Endothelial cell (in vitro differentiated cells): ENCODE measurements around the gene YIF1B. TPM values are rescaled to one million over a fixed set of nuclear protein-coding genes. Genes with fewer than 3 reads are reported as not detected.

Experiments
- DNase-seq: peaks from one replicate; pipeline ENCODE4 v3.0.0; 2021; ENCODE audit warnings: low spot score
- H3K27ac Mint-ChIP-seq: one replicate; pipeline ENCODE4 v1.8.0; 2021; ENCODE audit warnings: mixed read lengths, inconsistent platforms; ENCODE audit not compliant: unreplicated experiment
- H3K27me3 Mint-ChIP-seq: one replicate; pipeline ENCODE4 v1.8.0; 2021; ENCODE audit warnings: mild to moderate bottlenecking, moderate library complexity, mixed read lengths, inconsistent platforms; ENCODE audit not compliant: unreplicated experiment
- H3K36me3 Mint-ChIP-seq: one replicate; pipeline ENCODE4 v1.8.0; 2021; ENCODE audit warnings: mild to moderate bottlenecking, low read depth, mixed read lengths, inconsistent platforms; ENCODE audit not compliant: unreplicated experiment
- H3K4me1 Mint-ChIP-seq: one replicate; pipeline ENCODE4 v1.8.0; 2021; ENCODE audit warnings: mild to moderate bottlenecking, mixed read lengths, inconsistent platforms; ENCODE audit not compliant: unreplicated experiment
- H3K4me3 Mint-ChIP-seq: one replicate; pipeline ENCODE4 v1.8.0; 2021; ENCODE audit warnings: mild to moderate bottlenecking, mixed read lengths, inconsistent platforms; ENCODE audit not compliant: unreplicated experiment
- H3K9me3 Mint-ChIP-seq: one replicate; pipeline ENCODE4 v1.8.0; 2021; ENCODE audit warnings: mixed read lengths, inconsistent platforms; ENCODE audit not compliant: unreplicated experiment
- CTCF ChIP-seq: fragments of 200-600 bp; sonication (generic); IDR thresholded peaks from one replicate; pipeline ENCODE4 v1.5.0; 2021; ENCODE audit warnings: antibody characterized with exemption; ENCODE audit not compliant: unreplicated experiment
- total RNA-seq: library from RNA; stranded (reverse); fragmentation: NEBNext Ultra II Directional; extraction: Animal tissue kit (Norgen Biotek cat#: 25700); gene quantifications from one replicate; pipeline ENCODE4 v1.2.1, GENCODE V29; 2021; ENCODE audit not compliant: unreplicated experiment

The YIF1B gene
- total RNA-seq, 1 donor from 2014 or later: 55.2 TPM

DNA sequence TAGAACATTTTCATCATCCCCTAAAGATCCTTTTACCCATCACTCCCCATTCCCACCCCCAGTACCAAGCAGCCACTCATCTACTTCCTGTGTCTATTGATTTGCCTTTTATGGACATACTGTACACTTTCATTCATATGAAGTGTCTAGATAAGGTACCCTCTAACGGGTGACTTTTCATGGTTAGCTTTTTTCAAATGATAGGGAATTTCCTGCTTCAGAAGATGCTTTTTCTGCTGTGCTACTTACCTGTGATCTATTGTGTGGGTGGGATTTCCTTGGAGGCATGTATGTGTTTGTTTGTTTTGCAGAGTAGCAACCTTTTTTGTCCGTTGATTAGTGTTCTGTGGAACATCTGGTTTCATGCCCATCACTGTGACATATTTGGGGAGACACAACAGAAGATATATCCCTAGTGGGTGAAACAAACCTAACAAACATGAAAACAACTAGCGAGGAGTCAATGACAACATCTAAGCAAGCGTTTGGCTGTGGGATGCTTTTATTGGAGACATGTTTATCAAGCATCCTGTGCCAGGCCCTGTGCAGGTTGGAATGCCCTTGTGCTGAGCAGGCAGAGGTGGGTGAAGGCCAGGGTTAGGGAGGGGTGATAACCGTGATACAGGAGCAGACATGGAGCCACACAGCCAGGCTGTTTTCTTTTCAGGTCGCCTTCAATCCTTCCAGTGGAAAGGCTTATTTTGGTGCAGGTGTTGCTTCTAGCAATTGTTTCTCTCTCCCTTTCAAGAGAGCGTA, 33.8 kb downstream of the YIF1B start:
- H3K36me3 Mint-ChIP-seq: no peaks in the 10 kb centered on the region
- H3K9me3 Mint-ChIP-seq: no peaks in the 10 kb centered on the region
- H3K27me3 Mint-ChIP-seq: no peaks in the 10 kb centered on the region
- H3K4me1 Mint-ChIP-seq: peaks cover 17% of the 10 kb centered on the region
- no peak overlapping the region for H3K27ac Mint-ChIP-seq
- H3K4me3 Mint-ChIP-seq: no peak overlapping the region
- no peak for DNase-seq
- TF ChIP-seq CTCF: no peak

- Mint-ChIP-seq H3K27ac (no peak overlapping the region), H3K36me3 (no peaks in the 10 kb centered on the region), H3K4me3 (no peak overlapping the region), H3K4me1 (peaks cover 17% of the 10 kb centered on the region), H3K9me3 (no peaks in the 10 kb centered on the region), H3K27me3 (no peaks in the 10 kb centered on the region)
- no peak for DNase-seq
- TF ChIP-seq CTCF: no peak
Measured at GRCh38 chr19:38280030-38280921, 35.5 kb downstream of the YIF1B start.

DNA sequence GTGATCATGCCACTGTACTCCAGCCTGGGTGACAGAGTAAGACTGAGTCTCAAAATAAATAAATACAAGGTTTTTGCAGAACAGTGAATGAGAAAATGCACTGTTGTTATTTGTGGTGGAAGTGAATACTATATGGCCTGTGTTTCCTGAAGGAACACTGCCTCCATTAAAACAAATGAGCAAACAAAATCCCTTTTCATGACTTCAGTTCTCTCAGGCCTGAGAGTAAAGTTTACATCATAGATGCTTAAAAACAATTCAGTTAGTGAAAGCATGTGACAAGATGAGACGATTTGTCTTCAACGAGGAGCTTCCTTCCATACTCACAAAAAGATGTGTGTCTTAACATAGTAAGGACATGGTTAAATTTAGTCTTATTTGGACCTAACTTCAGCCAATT, 37.0 kb downstream of the YIF1B start:
- H3K4me1 Mint-ChIP-seq: peaks cover 14% of the 10 kb centered on the region
- no peak overlapping the region for H3K4me3 Mint-ChIP-seq
- no peak for TF ChIP-seq CTCF
- no peaks in the 10 kb centered on the region for H3K9me3 Mint-ChIP-seq
- no peak for DNase-seq
- no peak overlapping the region for H3K27ac Mint-ChIP-seq
- H3K36me3 Mint-ChIP-seq: no peaks in the 10 kb centered on the region
- no peaks in the 10 kb centered on the region for H3K27me3 Mint-ChIP-seq

DNA sequence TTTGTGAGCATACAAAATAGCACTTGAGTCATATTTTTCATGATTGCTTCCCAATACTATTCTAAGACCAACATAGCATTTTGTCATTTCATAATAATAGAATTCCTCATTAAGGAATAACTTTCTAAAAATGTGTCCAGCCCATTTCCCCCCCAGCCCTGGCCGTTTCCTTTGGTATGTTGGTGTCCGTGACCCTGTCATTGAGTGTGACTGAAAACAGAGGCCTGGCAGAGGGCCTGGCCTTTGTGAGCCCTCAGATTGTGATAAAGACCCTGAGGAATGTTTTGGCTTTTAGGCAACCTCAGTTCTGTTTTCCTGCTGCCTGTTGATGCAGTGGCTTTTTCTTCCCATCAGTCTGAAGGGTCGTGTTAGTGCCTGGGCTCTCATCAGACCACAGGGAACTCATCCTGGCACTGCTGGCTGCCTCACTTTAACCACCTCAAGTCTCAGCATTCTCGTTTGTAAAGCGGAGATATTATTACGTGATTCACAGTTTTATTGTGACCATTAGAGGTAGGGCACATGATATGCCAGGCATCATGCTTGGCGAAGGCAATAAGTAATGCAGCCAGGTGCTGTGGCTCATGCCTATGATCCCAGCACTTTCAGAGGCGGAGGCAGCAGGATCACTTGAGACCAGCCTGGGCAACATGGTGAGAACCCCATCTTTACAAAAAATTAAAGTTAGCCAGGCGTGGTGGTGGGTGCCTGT, 37.6 kb downstream of the YIF1B start:
- no peak overlapping the region for H3K4me3 Mint-ChIP-seq

More for the DNA sequence above, 37.6 kb downstream of the YIF1B start:
- DNase-seq: no peak
- Mint-ChIP-seq H3K9me3 (no peaks in the 10 kb centered on the region), H3K27me3 (no peaks in the 10 kb centered on the region), H3K36me3 (no peaks in the 10 kb centered on the region), H3K4me1 (peaks cover 14% of the 10 kb centered on the region), H3K27ac (peak overlapping the region; percentile 33)
- no peak for TF ChIP-seq CTCF
